OCI-LY1 (cell line): ENCODE data around the gene LRFN3.

ENCODE experiments used
- EZH2 ChIP-seq: fragments of 200-600 bp; sonication (generic), shearing (Covaris generic); IDR thresholded peaks from 2 replicates; pipeline ENCODE4 v1.8.0; 2017; ENCODE audit warnings: borderline replicate concordance, mixed run types, mild to moderate bottlenecking, antibody characterized with exemption, low read length, moderate library complexity, mixed read lengths
- TF ChIP-seq, protein P1 (sequence below): fragments of 200-600 bp; sonication (generic), shearing (Covaris generic); IDR thresholded peaks from 2 replicates; pipeline ENCODE4 v1.5.1; 2017; ENCODE audit warnings: mild to moderate bottlenecking, antibody characterized with exemption, low read length, moderate library complexity, mixed read lengths

DNA sequence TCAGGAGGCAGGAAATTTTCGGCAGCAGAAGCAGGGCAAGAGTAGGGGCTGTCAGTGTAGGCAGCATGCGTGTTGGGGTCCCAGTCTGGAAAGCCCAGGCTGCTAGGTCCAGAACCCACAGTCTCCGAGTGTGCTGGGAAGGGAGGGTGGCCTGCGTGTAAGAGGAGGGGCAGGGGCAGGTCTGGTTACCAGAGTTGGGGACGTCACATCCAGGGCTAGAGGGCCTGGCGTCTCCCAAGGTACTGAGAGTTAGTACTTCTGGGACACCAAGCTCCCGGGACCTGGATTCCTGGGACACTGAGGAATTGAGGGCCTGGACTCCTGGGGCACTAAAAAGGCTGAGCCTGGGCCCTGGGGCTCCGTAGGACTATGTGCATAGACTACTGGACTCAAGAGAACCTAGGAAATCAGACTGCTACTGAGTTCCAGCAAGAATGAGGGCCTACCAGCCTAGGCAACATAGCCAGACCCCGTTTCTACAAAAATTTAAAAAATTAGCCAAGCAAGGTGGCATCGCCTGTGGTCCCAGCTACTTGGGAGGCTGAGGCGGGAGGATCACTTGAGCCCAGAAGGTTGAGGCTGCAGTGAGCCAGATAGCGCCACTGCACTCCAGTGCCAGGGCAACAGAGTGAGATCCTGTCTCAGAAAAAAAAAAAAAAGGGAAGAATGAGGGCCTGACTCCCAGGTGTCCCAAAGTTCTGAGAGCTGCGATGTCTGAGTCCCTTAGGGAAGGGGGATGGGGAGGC, 38.3 kb upstream of the LRFN3 start:
- TF ChIP-seq, protein P1, sequence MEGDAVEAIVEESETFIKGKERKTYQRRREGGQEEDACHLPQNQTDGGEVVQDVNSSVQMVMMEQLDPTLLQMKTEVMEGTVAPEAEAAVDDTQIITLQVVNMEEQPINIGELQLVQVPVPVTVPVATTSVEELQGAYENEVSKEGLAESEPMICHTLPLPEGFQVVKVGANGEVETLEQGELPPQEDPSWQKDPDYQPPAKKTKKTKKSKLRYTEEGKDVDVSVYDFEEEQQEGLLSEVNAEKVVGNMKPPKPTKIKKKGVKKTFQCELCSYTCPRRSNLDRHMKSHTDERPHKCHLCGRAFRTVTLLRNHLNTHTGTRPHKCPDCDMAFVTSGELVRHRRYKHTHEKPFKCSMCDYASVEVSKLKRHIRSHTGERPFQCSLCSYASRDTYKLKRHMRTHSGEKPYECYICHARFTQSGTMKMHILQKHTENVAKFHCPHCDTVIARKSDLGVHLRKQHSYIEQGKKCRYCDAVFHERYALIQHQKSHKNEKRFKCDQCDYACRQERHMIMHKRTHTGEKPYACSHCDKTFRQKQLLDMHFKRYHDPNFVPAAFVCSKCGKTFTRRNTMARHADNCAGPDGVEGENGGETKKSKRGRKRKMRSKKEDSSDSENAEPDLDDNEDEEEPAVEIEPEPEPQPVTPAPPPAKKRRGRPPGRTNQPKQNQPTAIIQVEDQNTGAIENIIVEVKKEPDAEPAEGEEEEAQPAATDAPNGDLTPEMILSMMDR, result no peak
- no peak for TF ChIP-seq EZH2
